HUES6 (cell line): ENCODE data around the gene PLCB2.

Experiments used
- H3K27ac ChIP-seq: 2 replicates; pipeline ENCODE4 v1.7.0; 2013; ENCODE audit warnings: low read depth, mild to moderate bottlenecking, low read length, inconsistent platforms
- H3K27me3 ChIP-seq: 2 replicates; pipeline ENCODE4 v1.6.1; 2013; ENCODE audit warnings: low read length; ENCODE audit not compliant: control insufficient read depth, insufficient read depth
- H3K36me3 ChIP-seq: 2 replicates; pipeline ENCODE4 v1.6.1; 2013; ENCODE audit warnings: low read length; ENCODE audit not compliant: control insufficient read depth, insufficient read depth
- H3K4me1 ChIP-seq: 2 replicates; pipeline ENCODE4 v1.6.1; 2013; ENCODE audit warnings: low read length; ENCODE audit not compliant: control insufficient read depth, insufficient read depth
- H3K4me3 ChIP-seq: 2 replicates; pipeline ENCODE4 v1.5.1; 2013; ENCODE audit warnings: low read depth, low read length
- H3K9ac ChIP-seq: one replicate; pipeline ENCODE4 v1.6.1; 2013; ENCODE audit warnings: mild to moderate bottlenecking, low read length
- H3K9me3 ChIP-seq: 2 replicates; pipeline ENCODE4 v1.6.1; 2013; ENCODE audit warnings: low read depth, low read length; ENCODE audit not compliant: control insufficient read depth, insufficient read depth

PLCB2 gene

DNA sequence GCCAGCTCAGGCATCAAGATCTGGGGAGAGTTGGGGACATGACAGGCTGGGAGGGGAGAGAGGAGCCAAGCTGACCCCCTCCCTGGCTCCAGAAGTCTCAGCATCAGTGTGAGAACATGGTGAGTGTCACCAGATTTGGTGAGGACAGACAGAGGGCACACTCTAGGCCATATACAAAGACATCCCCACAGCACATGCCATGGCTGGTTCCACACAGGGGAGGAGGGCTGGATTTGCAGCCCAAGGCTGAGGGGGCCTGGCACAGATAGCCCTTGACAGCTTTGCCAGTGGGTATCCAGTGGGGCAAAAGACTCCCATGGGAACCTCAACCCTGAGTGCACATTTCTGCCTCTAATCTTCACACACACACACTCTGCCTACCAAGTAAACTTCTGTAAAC is 14.7 kb downstream of the PLCB2 start:
- Histone ChIP-seq H3K9me3 (no peaks in the 10 kb centered on the region), H3K9ac (no peak overlapping the region), H3K4me3 (no peak overlapping the region), H3K36me3 (no peaks in the 10 kb centered on the region), H3K27me3 (peaks cover 78% of the 10 kb centered on the region), H3K4me1 (peaks cover 11% of the 10 kb centered on the region), H3K27ac (no peak overlapping the region)

DNA sequence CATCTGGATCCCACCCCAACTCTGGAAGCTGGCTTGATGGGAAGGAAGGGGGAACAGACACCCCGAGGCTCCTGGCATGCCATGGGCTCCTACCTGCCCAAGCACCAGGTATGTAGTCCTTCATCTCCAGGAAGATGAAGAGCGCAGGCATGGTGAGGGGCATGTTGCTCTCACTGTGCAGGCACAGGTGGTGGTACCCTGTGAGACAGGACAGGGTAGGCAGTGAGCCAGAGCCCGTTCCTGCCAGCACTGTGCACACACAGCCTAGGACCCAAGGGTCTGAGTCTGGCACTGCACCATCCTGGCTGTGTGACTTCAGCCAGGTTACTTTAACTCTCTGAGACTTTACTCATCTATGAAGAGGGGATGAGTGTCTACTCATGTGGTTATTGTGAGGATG is 15.5 kb downstream of the PLCB2 start:
- no peaks in the 10 kb centered on the region for H3K36me3 ChIP-seq
- H3K27me3 ChIP-seq, result peaks cover 79% of the 10 kb centered on the region
- no peak overlapping the region for H3K4me3 ChIP-seq
- H3K4me1 ChIP-seq, result peaks cover 14% of the 10 kb centered on the region
- H3K27ac ChIP-seq, result no peak overlapping the region
- no peaks in the 10 kb centered on the region for H3K9me3 ChIP-seq
- no peak overlapping the region for H3K9ac ChIP-seq

- H3K9me3 ChIP-seq, result no peaks in the 10 kb centered on the region
- H3K27me3 ChIP-seq, result peaks cover 80% of the 10 kb centered on the region
- H3K36me3 ChIP-seq, result no peaks in the 10 kb centered on the region
- peak overlapping the region; percentile 57 for H3K4me3 ChIP-seq
- H3K27ac ChIP-seq, result no peak overlapping the region
- peaks cover 23% of the 10 kb centered on the region for H3K4me1 ChIP-seq
- H3K9ac ChIP-seq, result peak overlapping the region; percentile 57
Observed at GRCh38 chr15:40290918-40291574, 16.7 kb downstream of the PLCB2 start.

- peaks cover 28% of the 10 kb centered on the region for H3K4me1 ChIP-seq
- H3K27me3 ChIP-seq, result peaks cover 85% of the 10 kb centered on the region
- H3K27ac ChIP-seq, result no peak overlapping the region
- no peaks in the 10 kb centered on the region for H3K9me3 ChIP-seq
- H3K4me3 ChIP-seq, result no peak overlapping the region
- no peaks in the 10 kb centered on the region for H3K36me3 ChIP-seq
- H3K9ac ChIP-seq, result no peak overlapping the region
Observed at GRCh38 chr15:40290545-40290917, 17.2 kb downstream of the PLCB2 start.

GRCh38 chr15:40289140-40289775 is 18.5 kb downstream of the PLCB2 start:
- H3K4me3 ChIP-seq, result no peak overlapping the region
- no peak overlapping the region for H3K9ac ChIP-seq
- H3K4me1 ChIP-seq, result peaks cover 37% of the 10 kb centered on the region
- H3K27me3 ChIP-seq, result peaks cover 85% of the 10 kb centered on the region
- H3K36me3 ChIP-seq, result no peaks in the 10 kb centered on the region
- H3K9me3 ChIP-seq, result no peaks in the 10 kb centered on the region
- no peak overlapping the region for H3K27ac ChIP-seq

GRCh38 chr15:40287968-40288367 is 19.8 kb downstream of the PLCB2 start:
- H3K4me3 ChIP-seq, result no peak overlapping the region
- no peak overlapping the region for H3K9ac ChIP-seq
- H3K27me3 ChIP-seq, result peaks cover 85% of the 10 kb centered on the region

GRCh38 chr15:40287505-40287904 is 20.2 kb downstream of the PLCB2 start:
- Histone ChIP-seq H3K4me1 (peaks cover 44% of the 10 kb centered on the region), H3K9me3 (no peaks in the 10 kb centered on the region), H3K27ac (no peak overlapping the region), H3K36me3 (no peaks in the 10 kb centered on the region), H3K4me3 (no peak overlapping the region), H3K27me3 (peaks cover 85% of the 10 kb centered on the region), H3K9ac (no peak overlapping the region)

More at GRCh38 chr15:40287968-40288367, 19.8 kb downstream of the PLCB2 start:
- Histone ChIP-seq H3K36me3 (no peaks in the 10 kb centered on the region), H3K4me1 (peaks cover 44% of the 10 kb centered on the region), H3K27ac (no peak overlapping the region), H3K9me3 (no peaks in the 10 kb centered on the region)

- no peaks in the 10 kb centered on the region for H3K36me3 ChIP-seq
- H3K27me3 ChIP-seq, result peaks cover 85% of the 10 kb centered on the region
Observed at GRCh38 chr15:40286794-40287193, 20.9 kb downstream of the PLCB2 start.

GRCh38 chr15:40286061-40286532 is 21.6 kb downstream of the PLCB2 start:
- no peak overlapping the region for H3K9ac ChIP-seq
- H3K27me3 ChIP-seq, result peaks cover 85% of the 10 kb centered on the region
- H3K9me3 ChIP-seq, result no peaks in the 10 kb centered on the region
- H3K4me1 ChIP-seq, result peaks cover 42% of the 10 kb centered on the region
- H3K36me3 ChIP-seq, result no peaks in the 10 kb centered on the region
- no peak overlapping the region for H3K4me3 ChIP-seq
- no peak overlapping the region for H3K27ac ChIP-seq

More at GRCh38 chr15:40286794-40287193, 20.9 kb downstream of the PLCB2 start:
- Histone ChIP-seq H3K9ac (no peak overlapping the region), H3K27ac (no peak overlapping the region), H3K4me3 (no peak overlapping the region), H3K4me1 (peaks cover 44% of the 10 kb centered on the region), H3K9me3 (no peaks in the 10 kb centered on the region)

GRCh38 chr15:40285554-40286011 is 22.2 kb downstream of the PLCB2 start:
- H3K9ac ChIP-seq, result no peak overlapping the region
- H3K9me3 ChIP-seq, result no peaks in the 10 kb centered on the region
- H3K36me3 ChIP-seq, result no peaks in the 10 kb centered on the region
- H3K27ac ChIP-seq, result no peak overlapping the region
- peaks cover 86% of the 10 kb centered on the region for H3K27me3 ChIP-seq
- peaks cover 47% of the 10 kb centered on the region for H3K4me1 ChIP-seq
- no peak overlapping the region for H3K4me3 ChIP-seq

DNA sequence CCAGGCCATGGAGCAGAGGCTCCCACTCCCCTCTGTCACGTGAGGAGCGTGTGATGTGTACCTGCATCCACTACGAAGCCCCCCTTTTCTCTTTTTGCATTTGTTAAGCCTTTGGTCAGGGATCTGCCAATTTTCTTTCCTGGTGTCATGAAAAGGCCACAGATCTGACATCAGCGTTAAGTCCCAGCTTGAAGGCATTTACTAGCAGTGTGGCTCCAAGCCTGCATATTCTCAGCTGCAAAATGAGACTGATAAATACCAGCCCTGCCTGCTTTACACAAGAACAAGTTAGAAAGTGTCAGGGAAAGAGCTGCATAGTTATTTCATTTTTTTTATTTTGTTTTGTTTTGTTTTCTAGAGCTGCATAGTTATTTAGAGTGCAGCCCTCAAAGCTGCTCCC is 22.6 kb downstream of the PLCB2 start:
- H3K4me1 ChIP-seq, result peaks cover 47% of the 10 kb centered on the region
- no peak overlapping the region for H3K4me3 ChIP-seq
- H3K27me3 ChIP-seq, result peaks cover 86% of the 10 kb centered on the region
- no peaks in the 10 kb centered on the region for H3K9me3 ChIP-seq
- no peak overlapping the region for H3K27ac ChIP-seq
- no peaks in the 10 kb centered on the region for H3K36me3 ChIP-seq
- no peak overlapping the region for H3K9ac ChIP-seq
